Nephron (organoid): ENCODE data around the gene NECTIN3.

Source experiments
- H3K27ac Mint-ChIP-seq, 3 experiments: 2 replicates each; pipeline ENCODE4 v1.8.0; 2020; ENCODE audit warnings: mixed read lengths in 3 of 3, mild to moderate bottlenecking in 2 of 3, moderate library complexity in 1 of 3
- H3K27me3 Mint-ChIP-seq: 2 replicates; pipeline ENCODE4 v1.8.0; 2021; ENCODE audit warnings: low read depth, mild to moderate bottlenecking, moderate library complexity, mixed read lengths
- H3K36me3 Mint-ChIP-seq: 2 replicates; pipeline ENCODE4 v1.8.0; 2020; ENCODE audit warnings: low read depth, mixed read lengths
- H3K4me1 Mint-ChIP-seq: 2 replicates; pipeline ENCODE4 v1.8.0; 2020; ENCODE audit warnings: mixed read lengths
- H3K4me3 Mint-ChIP-seq, 3 experiments: 2 replicates each; pipeline ENCODE4 v1.8.0; 2020; ENCODE audit warnings: mild to moderate bottlenecking in 3 of 3, mixed read lengths in 3 of 3, moderate library complexity in 2 of 3
- H3K9me3 Mint-ChIP-seq: 2 replicates; pipeline ENCODE4 v1.8.0; 2020; ENCODE audit warnings: mixed read lengths
- CTCF ChIP-seq, 3 experiments: fragments of 200-600 bp; sonication (generic); IDR thresholded peaks; one replicate each; pipeline ENCODE4 v1.5.0; 2021; ENCODE audit warnings: antibody characterized with exemption in 3 of 3; ENCODE audit not compliant: unreplicated experiment in 3 of 3

NECTIN3 gene

DNA sequence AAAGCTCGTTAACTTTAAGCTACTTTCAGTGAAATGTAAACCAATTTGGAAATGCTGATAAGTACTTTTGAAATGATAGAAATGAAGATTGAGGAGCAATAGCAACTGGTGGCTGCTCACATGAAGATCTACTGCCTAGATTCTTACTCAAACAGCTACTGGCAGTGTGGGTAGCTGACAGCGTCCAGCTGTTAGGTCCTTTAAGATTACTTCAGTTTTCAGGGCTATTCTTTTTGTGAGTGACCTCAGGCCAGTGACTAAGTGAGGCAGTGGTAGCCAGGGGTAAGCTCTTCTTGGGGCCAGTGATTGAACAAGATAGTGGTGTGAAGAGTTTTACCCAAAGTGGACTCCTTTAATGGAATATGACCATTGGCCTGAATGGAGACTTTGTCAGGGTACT is 41.3 kb downstream of the NECTIN3 start:
- Mint-ChIP-seq H3K27ac (no peak overlapping the region), H3K4me1 (peaks cover 10% of the 10 kb centered on the region), H3K4me3 (no peak overlapping the region), H3K27me3 (no peaks in the 10 kb centered on the region), H3K36me3 (peaks cover 19% of the 10 kb centered on the region), H3K9me3 (no peaks in the 10 kb centered on the region)
- TF ChIP-seq CTCF (IDR thresholded peaks at IDR 0.05; ENCODE audit: unreplicated experiment in 3 of 3), result no peak

GRCh38 chr3:111128884-111129283 is 57.3 kb downstream of the NECTIN3 start:
- Mint-ChIP-seq H3K27ac (no peak overlapping the region), H3K27me3 (no peaks in the 10 kb centered on the region)

DNA sequence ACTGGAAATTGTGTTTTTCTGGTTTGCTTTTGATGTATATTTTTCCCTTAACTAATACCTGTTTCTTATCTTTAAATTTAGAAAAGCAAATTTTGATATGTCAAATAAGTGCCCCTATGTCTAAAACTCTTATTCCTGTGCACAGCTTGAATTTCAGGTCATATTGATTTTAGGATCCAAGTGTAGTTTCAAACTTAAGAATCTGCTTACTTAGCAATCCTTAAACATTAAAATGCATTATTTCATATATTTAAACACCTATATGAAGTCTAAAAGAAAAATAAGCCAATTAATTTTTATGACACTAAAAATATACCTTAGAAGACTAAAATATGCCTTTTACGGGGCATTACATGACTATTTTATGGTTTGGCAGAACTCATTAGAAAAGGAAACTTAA is 59.2 kb downstream of the NECTIN3 start:
- Mint-ChIP-seq H3K27ac (no peak overlapping the region), H3K9me3 (no peaks in the 10 kb centered on the region), H3K4me1 (no peaks in the 10 kb centered on the region), H3K27me3 (no peaks in the 10 kb centered on the region), H3K4me3 (no peak overlapping the region), H3K36me3 (peaks cover 21% of the 10 kb centered on the region)
- TF ChIP-seq CTCF (IDR thresholded peaks at IDR 0.05; ENCODE audit: unreplicated experiment in 3 of 3), result no peak

More at GRCh38 chr3:111128884-111129283, 57.3 kb downstream of the NECTIN3 start:
- Mint-ChIP-seq H3K4me1 (no peaks in the 10 kb centered on the region), H3K9me3 (no peaks in the 10 kb centered on the region), H3K36me3 (peaks cover 25% of the 10 kb centered on the region), H3K4me3 (no peak overlapping the region)
- TF ChIP-seq CTCF (IDR thresholded peaks at IDR 0.05; ENCODE audit: unreplicated experiment in 3 of 3), result no peak

GRCh38 chr3:111134302-111134701 is 62.7 kb downstream of the NECTIN3 start:
- no peaks in the 10 kb centered on the region for H3K9me3 Mint-ChIP-seq
- H3K4me1 Mint-ChIP-seq, result no peaks in the 10 kb centered on the region
- no peak overlapping the region for H3K4me3 Mint-ChIP-seq
- no peak overlapping the region for H3K27ac Mint-ChIP-seq
- no peaks in the 10 kb centered on the region for H3K27me3 Mint-ChIP-seq
- peaks cover 7% of the 10 kb centered on the region for H3K36me3 Mint-ChIP-seq
- TF ChIP-seq CTCF (IDR thresholded peaks at IDR 0.05; ENCODE audit: unreplicated experiment in 3 of 3), result no peak

DNA sequence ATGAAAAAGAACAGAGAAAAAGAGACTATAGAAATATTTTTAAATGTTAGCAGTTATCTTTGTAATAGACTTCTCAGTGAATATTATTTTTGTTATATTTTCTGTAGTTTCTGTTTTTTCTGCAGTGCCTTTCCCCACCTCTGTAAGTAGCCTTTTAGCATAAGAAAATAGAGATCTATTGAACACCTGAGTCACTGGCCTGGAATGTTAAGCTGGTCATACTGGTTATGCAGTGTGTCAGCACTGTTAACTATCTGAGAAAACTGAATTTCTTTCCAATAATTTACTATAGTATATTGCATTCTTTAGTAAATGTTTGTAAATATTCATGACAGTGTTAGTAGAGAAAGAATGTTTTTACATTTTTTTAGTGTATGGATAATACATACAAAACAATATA is 79.8 kb downstream of the NECTIN3 start:
- Mint-ChIP-seq H3K27ac (no peak overlapping the region), H3K36me3 (peaks cover 32% of the 10 kb centered on the region), H3K4me1 (no peaks in the 10 kb centered on the region), H3K27me3 (no peaks in the 10 kb centered on the region), H3K4me3 (no peak overlapping the region), H3K9me3 (no peaks in the 10 kb centered on the region)
- TF ChIP-seq CTCF (IDR thresholded peaks at IDR 0.05; ENCODE audit: unreplicated experiment in 3 of 3), result no peak

- no peak overlapping the region for H3K4me3 Mint-ChIP-seq
- TF ChIP-seq CTCF (IDR thresholded peaks at IDR 0.05; ENCODE audit: unreplicated experiment in 3 of 3), result no peak
- no peaks in the 10 kb centered on the region for H3K9me3 Mint-ChIP-seq
- no peak overlapping the region for H3K27ac Mint-ChIP-seq
- H3K36me3 Mint-ChIP-seq, result peaks cover 30% of the 10 kb centered on the region
- no peaks in the 10 kb centered on the region for H3K27me3 Mint-ChIP-seq
- H3K4me1 Mint-ChIP-seq, result no peaks in the 10 kb centered on the region
These were observed 80.9 kb downstream of the NECTIN3 start for GRCh38 chr3:111152496-111152895.
